ENCODE measurements around the gene ITPK1.

The ITPK1 gene

DNA sequence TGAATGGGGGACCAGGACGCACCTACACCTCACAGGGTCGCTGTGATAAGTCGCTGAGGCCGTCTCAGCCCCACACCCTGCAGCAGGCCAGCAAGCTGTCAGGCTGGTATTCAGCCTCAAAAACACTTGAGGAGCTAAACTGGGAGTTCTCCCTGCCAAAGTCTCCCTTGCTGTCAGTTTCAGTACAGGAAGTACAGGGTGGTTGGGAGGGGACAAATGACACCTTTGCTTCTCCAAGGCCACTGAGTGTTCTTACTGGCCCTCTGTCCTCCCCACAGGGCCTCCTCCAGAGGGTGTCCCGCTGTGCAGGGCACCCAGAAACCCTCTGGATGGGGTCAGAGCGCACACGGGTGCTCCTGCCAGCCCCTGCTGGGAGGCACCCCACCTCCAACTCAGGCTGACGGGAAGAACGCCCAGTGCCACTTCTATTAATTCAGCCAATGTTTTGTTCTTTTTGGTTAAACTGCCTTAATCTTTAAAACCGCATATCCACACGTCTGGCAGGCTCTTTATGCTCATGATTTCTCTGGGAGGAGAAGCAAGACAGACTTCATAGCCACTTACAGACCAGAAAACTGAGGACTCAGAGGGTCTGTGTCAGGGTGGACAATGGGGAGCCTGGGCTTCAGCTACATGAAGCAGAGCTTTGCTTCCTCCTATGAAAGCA lies 75.9 kb downstream of the ITPK1 start:
- no peak overlapping the region for H3K27ac ChIP-seq

DNA sequence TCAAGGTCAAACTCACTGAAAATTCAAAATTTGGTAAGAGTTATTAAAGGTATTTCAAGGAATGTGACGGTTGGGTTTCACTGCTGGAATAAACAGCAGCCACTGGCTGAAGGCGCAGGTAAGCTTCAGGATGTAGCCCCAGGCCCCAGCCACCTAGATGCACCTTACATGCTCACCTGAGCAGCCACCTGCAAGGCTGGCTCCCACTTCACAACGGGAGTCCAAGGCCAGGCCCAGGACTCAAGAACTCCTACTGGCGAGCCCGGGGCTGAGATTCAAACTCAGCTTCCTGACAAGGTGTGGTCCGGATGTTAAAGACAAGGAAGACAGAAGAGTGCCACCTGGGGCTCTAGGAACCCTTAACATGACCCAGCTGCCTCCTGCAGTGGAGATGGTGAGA lies 78.4 kb downstream of the ITPK1 start:
- no peaks in the 10 kb centered on the region for H3K79me2 ChIP-seq (ENCODE audit: insufficient read depth, low read depth)
- TF ChIP-seq, protein P1, sequence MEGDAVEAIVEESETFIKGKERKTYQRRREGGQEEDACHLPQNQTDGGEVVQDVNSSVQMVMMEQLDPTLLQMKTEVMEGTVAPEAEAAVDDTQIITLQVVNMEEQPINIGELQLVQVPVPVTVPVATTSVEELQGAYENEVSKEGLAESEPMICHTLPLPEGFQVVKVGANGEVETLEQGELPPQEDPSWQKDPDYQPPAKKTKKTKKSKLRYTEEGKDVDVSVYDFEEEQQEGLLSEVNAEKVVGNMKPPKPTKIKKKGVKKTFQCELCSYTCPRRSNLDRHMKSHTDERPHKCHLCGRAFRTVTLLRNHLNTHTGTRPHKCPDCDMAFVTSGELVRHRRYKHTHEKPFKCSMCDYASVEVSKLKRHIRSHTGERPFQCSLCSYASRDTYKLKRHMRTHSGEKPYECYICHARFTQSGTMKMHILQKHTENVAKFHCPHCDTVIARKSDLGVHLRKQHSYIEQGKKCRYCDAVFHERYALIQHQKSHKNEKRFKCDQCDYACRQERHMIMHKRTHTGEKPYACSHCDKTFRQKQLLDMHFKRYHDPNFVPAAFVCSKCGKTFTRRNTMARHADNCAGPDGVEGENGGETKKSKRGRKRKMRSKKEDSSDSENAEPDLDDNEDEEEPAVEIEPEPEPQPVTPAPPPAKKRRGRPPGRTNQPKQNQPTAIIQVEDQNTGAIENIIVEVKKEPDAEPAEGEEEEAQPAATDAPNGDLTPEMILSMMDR (conservative IDR thresholded peaks at IDR 0.05; ENCODE audit: low read depth, low read length): no peak
- H3K4me3 ChIP-seq (IDR thresholded peaks at IDR 0.05; ENCODE audit: insufficient read depth, low read depth, low read length): no peak overlapping the region
- H3K36me3 ChIP-seq (ENCODE audit: insufficient read depth): no peaks in the 10 kb centered on the region
- H4K20me1 ChIP-seq (ENCODE audit: insufficient read depth): no peaks in the 10 kb centered on the region
- H3K4me2 ChIP-seq: no peak overlapping the region
- no peak overlapping the region for H2AFZ ChIP-seq (ENCODE audit: low read depth)
- H3K27me3 ChIP-seq (ENCODE audit: insufficient read depth, low read depth): no peaks in the 10 kb centered on the region
- H3K9ac ChIP-seq: no peak overlapping the region
- H3K4me1 ChIP-seq (ENCODE audit: low read depth, poor library complexity, severe bottlenecking): peaks cover 18% of the 10 kb centered on the region
- H3K27ac ChIP-seq: no peak overlapping the region

More for the DNA sequence above, 75.9 kb downstream of the ITPK1 start:
- H3K9ac ChIP-seq: no peak overlapping the region
- TF ChIP-seq, protein P1 (conservative IDR thresholded peaks at IDR 0.05; ENCODE audit: low read depth, low read length): no peak
- no peaks in the 10 kb centered on the region for H4K20me1 ChIP-seq (ENCODE audit: insufficient read depth)
- H3K36me3 ChIP-seq (ENCODE audit: insufficient read depth): no peaks in the 10 kb centered on the region
- no peak overlapping the region for H2AFZ ChIP-seq (ENCODE audit: low read depth)
- H3K4me3 ChIP-seq (IDR thresholded peaks at IDR 0.05; ENCODE audit: insufficient read depth, low read depth, low read length): no peak overlapping the region
- no peak overlapping the region for H3K4me2 ChIP-seq
- no peaks in the 10 kb centered on the region for H3K27me3 ChIP-seq (ENCODE audit: insufficient read depth, low read depth)
- H3K79me2 ChIP-seq (ENCODE audit: insufficient read depth, low read depth): no peaks in the 10 kb centered on the region
- peaks cover 6% of the 10 kb centered on the region for H3K4me1 ChIP-seq (ENCODE audit: low read depth, poor library complexity, severe bottlenecking)

DNA sequence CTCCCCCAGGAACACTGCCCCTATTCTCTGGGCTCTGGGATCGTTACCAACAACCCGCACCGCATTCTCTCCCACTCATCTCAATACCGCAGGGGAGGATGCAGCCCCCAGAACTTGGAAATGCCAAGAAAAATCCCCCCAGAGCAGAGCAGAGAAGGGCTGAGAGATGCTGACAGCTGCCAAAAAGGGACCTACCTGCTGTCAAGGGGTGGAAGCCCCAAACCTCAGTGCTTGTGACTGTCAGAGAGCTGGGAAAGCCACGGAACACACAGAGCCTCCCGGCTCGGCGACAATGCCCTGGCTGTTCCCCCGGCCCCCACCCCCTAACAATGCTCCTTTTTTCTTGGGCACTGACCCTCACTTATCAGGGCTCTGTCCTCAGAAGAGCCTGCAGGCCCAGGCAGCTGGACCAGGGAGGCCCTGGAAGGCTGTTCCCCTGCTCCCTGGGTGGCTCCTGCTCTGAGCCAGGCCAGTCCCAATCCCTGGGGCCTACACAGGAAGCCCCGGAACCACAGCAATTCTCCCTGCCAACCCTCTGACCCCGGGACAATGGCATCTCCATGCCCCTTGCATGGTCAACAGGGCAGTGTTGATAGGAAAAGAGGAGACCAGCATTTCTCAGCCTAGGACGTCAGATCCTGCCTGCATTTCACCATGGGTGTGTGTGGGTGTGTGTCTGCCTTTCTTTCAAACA lies 78.9 kb downstream of the ITPK1 start:
- TF ChIP-seq, protein P1 (conservative IDR thresholded peaks at IDR 0.05; ENCODE audit: low read depth, low read length): no peak
- Histone ChIP-seq H3K27ac (no peak overlapping the region), H3K36me3 (ENCODE audit: insufficient read depth) (no peaks in the 10 kb centered on the region), H3K4me3 (IDR thresholded peaks at IDR 0.05; ENCODE audit: insufficient read depth, low read depth, low read length) (no peak overlapping the region), H2AFZ (ENCODE audit: low read depth) (no peak overlapping the region), H3K4me1 (ENCODE audit: low read depth, poor library complexity, severe bottlenecking) (peaks cover 18% of the 10 kb centered on the region), H4K20me1 (ENCODE audit: insufficient read depth) (no peaks in the 10 kb centered on the region), H3K4me2 (no peak overlapping the region), H3K9ac (no peak overlapping the region), H3K27me3 (ENCODE audit: insufficient read depth, low read depth) (no peaks in the 10 kb centered on the region), H3K79me2 (ENCODE audit: insufficient read depth, low read depth) (no peaks in the 10 kb centered on the region)

DNA sequence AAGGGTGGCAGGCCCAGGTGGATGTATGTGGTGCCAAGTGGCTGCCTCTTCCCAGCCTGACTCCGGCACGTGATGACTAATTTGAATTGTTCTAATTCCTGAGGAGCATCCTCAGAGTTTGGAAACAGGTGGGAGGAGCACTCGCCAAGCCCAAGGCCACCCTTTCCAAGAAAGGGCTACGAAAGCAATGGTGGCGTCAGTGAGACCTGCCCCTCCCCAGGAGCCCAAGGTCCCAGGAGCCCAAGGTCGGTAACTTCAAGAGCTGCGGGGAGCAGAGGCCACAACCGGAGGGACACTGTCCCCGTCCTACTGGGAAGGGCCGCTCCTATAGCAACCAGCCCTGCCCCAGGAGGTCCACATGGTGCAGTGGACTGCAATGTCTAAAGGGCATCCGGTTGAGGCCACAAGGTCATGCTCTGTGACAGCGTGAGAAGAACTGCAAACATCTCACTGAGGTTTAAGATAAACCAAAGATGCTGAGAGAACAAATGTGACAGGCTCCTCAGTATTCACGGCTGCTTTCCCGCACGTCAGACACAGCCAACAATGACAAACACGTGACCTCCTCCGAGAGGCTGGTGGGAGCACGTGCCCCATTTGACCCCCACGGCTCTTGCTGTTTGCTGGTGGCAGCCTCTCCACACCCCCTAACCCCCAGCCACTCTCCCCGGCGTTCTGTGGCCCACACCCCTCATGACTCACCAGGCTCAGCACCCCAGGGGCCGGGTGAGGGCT lies 79.6 kb downstream of the ITPK1 start:
- Histone ChIP-seq H3K36me3 (ENCODE audit: insufficient read depth) (no peaks in the 10 kb centered on the region), H3K4me3 (IDR thresholded peaks at IDR 0.05; ENCODE audit: insufficient read depth, low read depth, low read length) (no peak overlapping the region), H3K9ac (no peak overlapping the region), H3K4me2 (no peak overlapping the region), H3K27ac (no peak overlapping the region), H3K4me1 (ENCODE audit: low read depth, poor library complexity, severe bottlenecking) (peaks cover 18% of the 10 kb centered on the region), H2AFZ (ENCODE audit: low read depth) (no peak overlapping the region), H4K20me1 (ENCODE audit: insufficient read depth) (no peaks in the 10 kb centered on the region), H3K79me2 (ENCODE audit: insufficient read depth, low read depth) (no peaks in the 10 kb centered on the region), H3K27me3 (ENCODE audit: insufficient read depth, low read depth) (no peaks in the 10 kb centered on the region)
- TF ChIP-seq, protein P1 (conservative IDR thresholded peaks at IDR 0.05; ENCODE audit: low read depth, low read length): no peak

Measured in KMS-11 (cell line).